ENCODE data around the gene RBM20.

- TF ChIP-seq CTCF (IDR thresholded peaks at IDR 0.05; ENCODE audit: insufficient read depth, low read length) (no peak), POLR2AphosphoS5 (IDR thresholded peaks at IDR 0.05; ENCODE audit: low read depth) (no peak), GABPA (IDR thresholded peaks at IDR 0.05; ENCODE audit: low read depth) (no peak)
These were observed 15.4 kb downstream of the RBM20 start for GRCh38 chr10:110659558-110659957.
